DMS 273 (cell line): ENCODE results near the gene ARHGAP42.
A peak's percentile ranks its signal among the peaks of the same experiment; 100 is the strongest.
"Not testable (repeated sequence)": the region's sequence is repeated elsewhere in the genome, so short reads cannot be mapped to it uniquely, and the experiment has no call there.

Experiments used
- DNase-seq: peaks from one replicate; lab custom pipeline; 2025; ENCODE audit not compliant: unreplicated experiment; lab: John Stamatoyannopoulos, UW

Gene ARHGAP42

GRCh38 chr11:100866453-100866852 lies 179.4 kb downstream of the ARHGAP42 start:
- no peak for DNase-seq

DNA sequence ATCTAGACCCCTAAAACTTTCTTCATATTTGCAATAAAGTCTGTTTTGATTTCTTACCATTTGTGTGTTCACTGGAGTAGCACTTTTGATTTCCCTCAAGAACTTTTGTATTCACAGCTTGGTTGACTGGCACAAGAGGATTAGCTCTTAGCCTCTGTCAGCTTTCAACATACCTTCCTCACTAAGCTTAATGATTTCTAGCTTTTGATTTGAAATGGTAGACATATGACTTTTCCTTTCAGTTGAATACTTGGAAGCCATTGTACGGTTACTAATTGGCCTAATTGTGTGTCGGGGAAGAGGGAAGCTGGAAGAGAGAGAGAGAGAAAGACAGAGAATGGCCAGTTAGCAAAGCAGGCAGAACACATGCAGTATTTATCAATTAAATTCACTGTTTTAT lies 180.5 kb downstream of the ARHGAP42 start:
- no peak for DNase-seq

- no peak for DNase-seq
These were observed 182.2 kb downstream of the ARHGAP42 start for GRCh38 chr11:100869328-100869727.

DNA sequence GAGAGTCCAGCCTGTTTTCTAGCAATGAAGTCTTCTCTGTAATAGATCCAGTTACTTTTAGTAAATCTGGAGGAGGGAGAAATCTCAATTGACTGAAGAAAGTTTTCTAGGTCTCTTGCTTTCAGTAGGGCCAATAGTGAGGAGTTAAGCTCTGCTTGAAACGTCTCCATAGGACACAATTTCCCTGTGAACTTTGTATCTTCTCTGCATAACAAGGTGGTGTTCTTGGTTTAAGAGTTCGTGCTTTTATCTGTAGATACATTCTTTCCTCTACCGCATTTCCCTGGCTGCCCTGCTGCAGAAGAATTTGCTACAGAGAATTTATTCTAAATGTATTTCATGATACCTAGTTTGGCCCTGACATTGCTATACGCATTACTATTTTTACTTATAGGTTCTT lies 183.1 kb downstream of the ARHGAP42 start:
- DNase-seq, result no peak

- peak; percentile 50 for DNase-seq
These were observed 186.1 kb downstream of the ARHGAP42 start for GRCh38 chr11:100872951-100873740.

- DNase-seq, result no peak
These were observed 187.1 kb downstream of the ARHGAP42 start for GRCh38 chr11:100874203-100874602.

DNA sequence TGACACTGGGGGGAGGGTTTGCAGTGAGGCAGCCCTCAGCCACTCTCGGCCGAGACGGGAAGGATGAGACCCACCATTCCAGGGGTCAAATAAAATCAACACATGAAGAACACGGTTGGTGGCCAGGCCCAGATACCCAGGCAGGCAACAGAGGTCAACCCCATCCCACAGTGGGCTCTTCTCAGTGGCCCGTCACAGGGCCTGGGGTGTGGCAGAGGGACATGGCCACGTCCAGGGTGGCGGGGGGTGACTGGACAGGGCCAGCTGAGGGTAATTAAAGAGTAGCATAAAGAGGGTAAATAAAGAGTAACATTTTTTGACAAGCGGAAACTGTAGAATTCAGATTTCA lies 188.4 kb downstream of the ARHGAP42 start:
- DNase-seq, result no peak

DNA sequence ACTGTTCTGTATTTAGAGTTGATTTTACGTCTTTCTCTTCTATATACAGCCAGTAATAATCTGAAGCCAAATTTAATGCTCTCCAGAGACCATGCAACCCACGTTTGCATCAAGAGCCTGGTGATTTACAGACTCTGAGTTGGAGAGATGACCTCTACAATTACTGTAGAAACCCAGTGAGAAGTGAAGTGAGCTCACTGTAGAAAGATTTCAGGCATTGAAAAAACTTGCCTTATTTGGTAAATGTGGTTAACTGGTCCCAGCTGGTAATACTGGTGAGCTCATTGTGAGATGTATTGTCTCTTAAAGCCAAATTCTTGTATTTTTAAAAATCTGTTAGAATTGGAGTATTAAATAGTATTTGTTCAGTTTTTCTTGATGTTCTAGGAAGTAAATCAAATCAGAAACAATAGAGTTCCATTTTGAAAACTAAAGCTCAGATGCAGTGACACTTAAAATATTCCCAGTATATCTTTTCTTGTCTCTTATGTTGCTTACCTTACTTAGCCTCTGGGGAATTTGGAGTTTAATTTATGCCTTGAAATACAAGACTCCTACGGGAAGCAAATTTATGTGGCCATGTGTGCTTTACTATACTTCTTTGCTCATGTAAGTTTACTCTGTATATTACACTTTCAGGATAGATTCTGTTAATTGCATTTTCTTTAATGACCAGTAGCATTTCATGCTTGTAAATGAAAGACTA lies 189.9 kb downstream of the ARHGAP42 start:
- peak; percentile 84 for DNase-seq

- DNase-seq, result no peak
These were observed 191.4 kb downstream of the ARHGAP42 start for GRCh38 chr11:100878474-100878873.

GRCh38 chr11:100882957-100883356 lies 195.9 kb downstream of the ARHGAP42 start:
- DNase-seq, result no peak

DNA sequence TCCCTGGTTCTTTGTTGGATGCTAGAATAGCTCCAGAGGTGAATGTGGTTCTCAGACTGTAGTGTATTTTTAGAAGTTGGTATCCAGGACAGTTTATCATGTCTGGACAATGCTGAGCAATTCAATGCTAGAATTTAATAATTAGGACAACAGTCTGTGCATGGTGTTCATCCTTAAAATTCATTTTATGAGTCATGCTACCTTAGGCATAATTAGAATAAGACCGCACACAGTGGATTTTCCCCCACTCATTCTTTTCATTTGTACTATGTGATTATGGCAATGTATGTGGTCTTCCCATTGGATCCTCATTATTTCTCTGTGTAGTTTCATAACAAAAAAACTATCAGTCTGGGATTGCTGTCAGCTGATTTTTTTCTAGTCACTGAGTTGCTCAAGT lies 196.7 kb downstream of the ARHGAP42 start:
- DNase-seq, result no peak

GRCh38 chr11:100887659-100888058 lies 200.6 kb downstream of the ARHGAP42 start:
- DNase-seq, result no peak

DNA sequence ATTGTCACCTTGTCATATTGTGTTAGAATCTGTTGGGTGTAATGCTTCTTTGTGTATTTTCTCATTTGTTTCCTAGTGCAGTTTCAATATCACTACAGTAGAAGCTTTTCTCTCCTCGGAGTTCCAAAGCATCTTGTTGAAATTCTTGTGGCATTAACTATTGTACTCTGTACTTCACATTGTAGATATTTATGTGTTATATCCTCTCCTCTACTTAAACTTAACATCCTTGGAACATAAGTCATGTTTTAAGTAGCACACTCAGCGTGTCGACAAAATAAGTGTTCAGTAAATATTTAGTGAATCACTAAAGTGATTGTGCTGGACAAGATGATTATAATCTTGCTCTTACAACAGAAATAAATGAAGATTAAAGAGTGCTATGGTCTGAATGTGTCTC lies 201.7 kb downstream of the ARHGAP42 start:
- DNase-seq, result no peak

GRCh38 chr11:100889758-100890157 lies 202.7 kb downstream of the ARHGAP42 start:
- DNase-seq, result no peak

- no peak for DNase-seq
These were observed 203.7 kb downstream of the ARHGAP42 start for GRCh38 chr11:100890789-100891188.

DNA sequence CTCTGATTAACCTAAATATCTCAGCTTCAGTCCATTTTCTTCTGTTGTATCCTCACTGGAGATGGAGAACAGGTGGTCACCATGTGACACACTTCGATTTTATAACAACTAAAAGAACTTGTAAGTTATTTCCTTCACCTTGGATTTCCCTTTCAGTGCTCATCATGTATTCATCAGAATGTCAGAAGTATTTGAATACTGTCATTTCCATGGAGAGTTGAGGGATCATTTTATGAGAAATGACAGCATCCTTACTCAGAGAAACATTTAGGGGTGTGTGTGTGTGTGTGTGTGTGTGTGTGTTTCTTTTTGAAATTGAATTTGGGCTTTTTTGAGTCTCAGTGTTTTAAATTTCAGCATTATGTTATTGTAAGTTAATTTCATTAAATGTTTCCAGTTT lies 205.8 kb downstream of the ARHGAP42 start:
- DNase-seq, result no peak

DNA sequence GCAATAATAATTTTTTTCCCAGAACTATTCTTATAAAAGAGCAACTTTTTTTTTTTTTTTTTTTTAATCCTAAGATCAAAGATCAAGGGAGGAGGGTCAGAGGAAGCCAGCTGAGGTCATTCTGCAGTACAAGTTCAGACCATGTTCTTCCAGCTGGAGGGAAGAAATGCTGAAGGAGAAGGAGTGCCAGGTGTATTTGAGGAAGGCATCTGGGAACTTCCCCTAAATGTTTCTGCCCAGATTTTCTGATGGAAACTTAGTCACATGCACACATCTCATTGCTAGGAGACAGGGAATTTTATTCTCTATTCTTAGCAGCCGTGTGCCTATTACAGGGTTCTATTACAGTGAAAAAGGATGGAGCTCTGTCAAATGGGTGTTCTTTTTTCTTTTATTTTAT lies 208.4 kb downstream of the ARHGAP42 start:
- no peak for DNase-seq

DNA sequence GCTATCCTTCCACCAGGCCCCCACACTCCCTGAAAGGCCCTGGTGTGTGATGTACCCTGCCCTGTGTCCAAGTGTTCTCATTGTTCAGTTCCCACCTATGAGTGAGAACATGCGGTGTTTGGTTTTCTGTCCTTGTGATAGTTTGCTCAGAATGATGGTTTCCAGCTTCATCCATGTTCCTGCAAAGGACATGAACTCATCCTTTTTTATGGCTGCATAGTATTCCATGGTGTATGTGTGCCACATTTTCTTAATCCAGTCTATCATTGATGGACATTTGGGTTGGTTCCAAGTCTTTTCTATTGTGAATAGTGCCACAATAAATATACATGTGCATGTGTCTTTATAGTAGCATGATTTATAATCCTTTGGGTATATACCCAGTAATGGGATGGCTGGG lies 208.9 kb downstream of the ARHGAP42 start:
- DNase-seq, result not testable (repeated sequence)

DNA sequence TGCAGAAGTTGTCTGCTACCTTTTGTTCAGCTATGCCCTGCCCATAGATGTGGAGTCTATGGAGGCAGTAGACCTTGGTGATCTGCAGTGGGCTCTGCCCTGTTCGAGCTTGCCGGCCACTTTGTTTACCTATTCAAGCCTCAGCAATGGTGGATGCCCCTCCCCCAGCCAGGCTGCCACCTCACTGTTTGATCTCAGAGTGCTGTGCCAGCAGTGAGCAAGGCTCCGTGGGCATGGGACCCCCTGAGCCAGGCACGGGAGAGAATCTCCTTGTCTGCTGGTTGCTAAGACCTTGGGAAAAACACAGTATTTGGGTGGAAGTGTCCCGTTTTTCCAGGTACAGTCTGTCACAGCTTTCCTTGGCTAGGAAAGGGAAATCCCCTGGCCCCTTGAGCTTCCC lies 214.4 kb downstream of the ARHGAP42 start:
- not testable (repeated sequence) for DNase-seq

GRCh38 chr11:100902454-100903141 lies 215.5 kb downstream of the ARHGAP42 start:
- DNase-seq, result no peak

DNA sequence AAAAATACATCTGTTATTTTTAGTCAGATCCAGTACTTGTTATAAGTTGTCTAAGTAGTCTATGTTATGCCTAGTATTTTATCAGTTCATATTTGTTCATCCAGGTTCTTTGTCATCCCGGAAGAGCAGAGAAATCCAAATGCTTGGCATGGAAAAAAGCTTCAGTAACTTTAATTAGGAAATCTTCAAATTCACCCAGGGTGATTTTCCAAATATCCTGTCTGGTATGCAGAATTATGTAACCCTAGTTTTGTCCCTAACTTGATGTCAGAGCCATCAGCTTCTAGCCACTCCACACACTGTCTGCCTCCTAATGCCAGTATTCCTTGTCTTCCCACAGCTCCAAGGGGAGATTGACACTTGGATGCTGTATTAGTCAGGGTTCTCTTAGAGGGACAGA lies 216.2 kb downstream of the ARHGAP42 start:
- DNase-seq, result no peak

DNA sequence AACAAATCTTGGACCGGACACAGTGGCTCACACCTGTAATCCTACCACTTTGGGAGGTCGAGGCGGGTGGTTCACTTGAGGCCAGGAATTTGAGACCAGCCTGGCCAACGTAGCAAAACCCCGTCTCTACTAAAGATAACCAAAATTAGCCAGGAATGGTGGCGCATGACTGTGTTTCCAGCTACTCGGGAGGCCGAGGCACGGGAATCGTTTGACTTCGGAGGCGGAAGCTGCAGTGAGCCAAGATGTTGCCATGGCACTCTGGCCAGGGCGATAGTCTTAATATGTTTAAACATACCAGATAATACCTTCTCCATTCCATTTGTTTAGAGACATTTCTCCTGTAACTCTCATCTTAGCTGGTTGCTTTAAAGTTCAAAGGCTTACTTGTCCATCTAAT lies 218.6 kb downstream of the ARHGAP42 start:
- no peak for DNase-seq
